IPS-18a (cell line): Measurements from ENCODE around the gene RBM48.
"Not testable (repeated sequence)": the region's sequence is repeated elsewhere in the genome, so short reads cannot be mapped to it uniquely, and the experiment has no call there.

ENCODE experiments used
- H3K27ac ChIP-seq: one replicate; pipeline ENCODE4 v1.5.1; 2013; ENCODE audit warnings: low read length
- H3K27me3 ChIP-seq: one replicate; pipeline ENCODE4 v1.6.1; 2013; ENCODE audit warnings: mild to moderate bottlenecking, low read length; ENCODE audit not compliant: control insufficient read depth, insufficient read depth
- H3K36me3 ChIP-seq: one replicate; pipeline ENCODE4 v1.6.1; 2013; ENCODE audit warnings: low read depth, low read length; ENCODE audit not compliant: control insufficient read depth
- H3K4me1 ChIP-seq: one replicate; pipeline ENCODE4 v1.6.1; 2013; ENCODE audit warnings: low read depth, low read length; ENCODE audit not compliant: control insufficient read depth
- H3K4me3 ChIP-seq: one replicate; pipeline ENCODE4 v1.5.1; 2013; ENCODE audit warnings: low read length
- H3K9ac ChIP-seq: one replicate; pipeline ENCODE4 v1.6.1; 2013; ENCODE audit warnings: mild to moderate bottlenecking, low read length, moderate library complexity
- H3K9me3 ChIP-seq: one replicate; pipeline ENCODE4 v1.6.1; 2013; ENCODE audit warnings: low read depth, low read length; ENCODE audit not compliant: control insufficient read depth

The RBM48 gene

GRCh38 chr7:92506363-92506762 is 22.2 kb upstream of the RBM48 start:
- Histone ChIP-seq H3K27me3 (no peaks in the 10 kb centered on the region), H3K9me3 (no peaks in the 10 kb centered on the region), H3K4me1 (no peaks in the 10 kb centered on the region), H3K9ac (no peak overlapping the region), H3K27ac (no peak overlapping the region), H3K4me3 (no peak overlapping the region), H3K36me3 (peaks cover 16% of the 10 kb centered on the region)

GRCh38 chr7:92508946-92509345 is 19.6 kb upstream of the RBM48 start:
- no peaks in the 10 kb centered on the region for H3K27me3 ChIP-seq
- H3K9me3 ChIP-seq = no peaks in the 10 kb centered on the region
- no peaks in the 10 kb centered on the region for H3K4me1 ChIP-seq
- no peak overlapping the region for H3K9ac ChIP-seq
- no peak overlapping the region for H3K27ac ChIP-seq
- H3K4me3 ChIP-seq = no peak overlapping the region
- peaks cover 4% of the 10 kb centered on the region for H3K36me3 ChIP-seq

- Histone ChIP-seq H3K4me3 (no peak overlapping the region), H3K27me3 (no peaks in the 10 kb centered on the region), H3K4me1 (no peaks in the 10 kb centered on the region), H3K9ac (no peak overlapping the region), H3K27ac (no peak overlapping the region), H3K9me3 (no peaks in the 10 kb centered on the region), H3K36me3 (peaks cover 12% of the 10 kb centered on the region)
Measured at GRCh38 chr7:92513167-92513902, 15.3 kb upstream of the RBM48 start.

- no peaks in the 10 kb centered on the region for H3K4me1 ChIP-seq
- H3K36me3 ChIP-seq = peaks cover 12% of the 10 kb centered on the region
- no peak overlapping the region for H3K4me3 ChIP-seq
- H3K27me3 ChIP-seq = no peaks in the 10 kb centered on the region
- no peak overlapping the region for H3K9ac ChIP-seq
- H3K27ac ChIP-seq = no peak overlapping the region
- no peaks in the 10 kb centered on the region for H3K9me3 ChIP-seq
Measured at GRCh38 chr7:92517631-92518030, 11.0 kb upstream of the RBM48 start.

- Histone ChIP-seq H3K4me1 (no peaks in the 10 kb centered on the region), H3K4me3 (no peak overlapping the region), H3K9ac (no peak overlapping the region), H3K27me3 (no peaks in the 10 kb centered on the region), H3K36me3 (peaks cover 12% of the 10 kb centered on the region), H3K9me3 (no peaks in the 10 kb centered on the region), H3K27ac (no peak overlapping the region)
Measured at GRCh38 chr7:92520024-92520423, 8.6 kb upstream of the RBM48 start.

- Histone ChIP-seq H3K9ac (no peak overlapping the region), H3K4me1 (peaks cover 7% of the 10 kb centered on the region), H3K4me3 (no peak overlapping the region), H3K27ac (no peak overlapping the region), H3K9me3 (no peaks in the 10 kb centered on the region), H3K27me3 (peaks cover 6% of the 10 kb centered on the region), H3K36me3 (peaks cover 5% of the 10 kb centered on the region)
Measured at GRCh38 chr7:92523110-92523509, 5.5 kb upstream of the RBM48 start.

- peaks cover 7% of the 10 kb centered on the region for H3K4me1 ChIP-seq
- peak overlapping the region; percentile 83 for H3K4me3 ChIP-seq
- peaks cover 11% of the 10 kb centered on the region for H3K36me3 ChIP-seq
- H3K9ac ChIP-seq = peak overlapping the region; percentile 85
- H3K9me3 ChIP-seq = no peaks in the 10 kb centered on the region
- H3K27ac ChIP-seq = no peak overlapping the region
- peaks cover 6% of the 10 kb centered on the region for H3K27me3 ChIP-seq
Measured at GRCh38 chr7:92527300-92528187, 1.1 kb upstream of the RBM48 start.

GRCh38 chr7:92528958-92529264 is 316 bp downstream of the RBM48 start:
- H3K9me3 ChIP-seq = no peaks in the 10 kb centered on the region
- H3K36me3 ChIP-seq = peaks cover 21% of the 10 kb centered on the region
- H3K4me1 ChIP-seq = peaks cover 7% of the 10 kb centered on the region
- peak overlapping the region; percentile 83 for H3K4me3 ChIP-seq
- H3K27ac ChIP-seq = peak overlapping the region; percentile 71
- peaks cover 6% of the 10 kb centered on the region for H3K27me3 ChIP-seq
- H3K9ac ChIP-seq = peak overlapping the region; percentile 72

GRCh38 chr7:92534572-92534971 is 6.0 kb downstream of the RBM48 start:
- Histone ChIP-seq H3K4me1 (no peaks in the 10 kb centered on the region), H3K27me3 (no peaks in the 10 kb centered on the region), H3K9ac (no peak overlapping the region), H3K9me3 (no peaks in the 10 kb centered on the region), H3K36me3 (peaks cover 60% of the 10 kb centered on the region), H3K27ac (no peak overlapping the region), H3K4me3 (no peak overlapping the region)

- H3K36me3 ChIP-seq, H3K9me3 ChIP-seq, H3K9ac ChIP-seq, H3K27me3 ChIP-seq, H3K4me3 ChIP-seq, H3K27ac ChIP-seq, H3K4me1 ChIP-seq: not testable (repeated sequence)
Measured at GRCh38 chr7:92543542-92543941, 14.9 kb downstream of the RBM48 start.

- H3K27me3 ChIP-seq, H3K27ac ChIP-seq: not testable (repeated sequence)
Measured at GRCh38 chr7:92545116-92545515, 16.5 kb downstream of the RBM48 start.

More at GRCh38 chr7:92545116-92545515, 16.5 kb downstream of the RBM48 start:
- H3K9ac ChIP-seq, H3K36me3 ChIP-seq, H3K4me1 ChIP-seq, H3K4me3 ChIP-seq, H3K9me3 ChIP-seq: not testable (repeated sequence)
